Large intestine (tissue), 3 donors: Measurements from ENCODE around the gene AATK. TPM values are rescaled to one million over a fixed set of nuclear protein-coding genes. Genes with fewer than 3 reads are reported as not detected.
A peak's percentile ranks its signal among the peaks of the same experiment; 100 is the strongest.

Source experiments
- DNase-seq, 2 donors: peaks; one replicate each; pipeline versions ENCODE4 v3.0.0 to v3.0.0-alpha.2; 2013
- H3K27ac ChIP-seq: one replicate; pipeline ENCODE4 v1.5.1; 2013; ENCODE audit warnings: low read length
- H3K27me3 ChIP-seq: 2 replicates; pipeline ENCODE4 v1.6.1; 2013; ENCODE audit warnings: low read length; ENCODE audit not compliant: control insufficient read depth, insufficient read depth
- H3K36me3 ChIP-seq: 2 replicates; pipeline ENCODE4 v1.6.1; 2013; ENCODE audit warnings: low read length; ENCODE audit not compliant: control insufficient read depth, insufficient read depth
- H3K4me1 ChIP-seq: one replicate; pipeline ENCODE4 v1.6.1; 2013; ENCODE audit warnings: low read length; ENCODE audit not compliant: control insufficient read depth, insufficient read depth
- H3K4me3 ChIP-seq: one replicate; pipeline ENCODE4 v1.5.1; 2013; ENCODE audit warnings: low read length
- H3K9me3 ChIP-seq: one replicate; pipeline ENCODE4 v1.6.1; 2013; ENCODE audit warnings: mild to moderate bottlenecking, low read depth, low read length, moderate library complexity; ENCODE audit not compliant: control insufficient read depth
- WGBS: methylation state at CpG from one replicate; pipeline ENCODE4 v1.1.5; 2013; ENCODE audit warnings: low lambda C conversion rate; ENCODE audit not compliant: insufficient coverage; 5-methylcytosine and 5-hydroxymethylcytosine counted together
- polyA plus RNA-seq: library from polyadenylated mRNA; unstranded; fragments of 120-200 nt; gene quantifications from one replicate; pipeline ENCODE4 v1.2.1, GENCODE V29; 2013

AATK gene
- polyA plus RNA-seq, 1 donor: 81.2 TPM

- Histone ChIP-seq H3K4me3 (no peak overlapping the region), H3K4me1 (peaks cover 18% of the 10 kb centered on the region), H3K27me3 (peaks cover 4% of the 10 kb centered on the region), H3K36me3 (no peaks in the 10 kb centered on the region), H3K9me3 (peaks cover 4% of the 10 kb centered on the region), H3K27ac (no peak overlapping the region)
- WGBS: no CpG with 5 or more reads among the region's 10 CpGs
- no peak for DNase-seq
Measured at GRCh38 chr17:81183316-81183715, 17.3 kb upstream of the AATK start.

- H3K27ac ChIP-seq: no peak overlapping the region
- H3K27me3 ChIP-seq: peaks cover 4% of the 10 kb centered on the region
- DNase-seq: no peak
- no CpG with 5 or more reads among the region's 5 CpGs for WGBS
- H3K4me1 ChIP-seq: peaks cover 20% of the 10 kb centered on the region
- no peak overlapping the region for H3K4me3 ChIP-seq
- peaks cover 4% of the 10 kb centered on the region for H3K9me3 ChIP-seq
- no peaks in the 10 kb centered on the region for H3K36me3 ChIP-seq
Measured at GRCh38 chr17:81182596-81182995, 16.6 kb upstream of the AATK start.

GRCh38 chr17:81181811-81182185 lies 15.8 kb upstream of the AATK start:
- Histone ChIP-seq H3K9me3 (peaks cover 4% of the 10 kb centered on the region), H3K27ac (no peak overlapping the region), H3K4me1 (peaks cover 20% of the 10 kb centered on the region), H3K36me3 (no peaks in the 10 kb centered on the region), H3K27me3 (peaks cover 4% of the 10 kb centered on the region), H3K4me3 (no peak overlapping the region)
- WGBS: no CpG with 5 or more reads among the region's 19 CpGs
- no peak for DNase-seq

- no CpG with 5 or more reads among the region's 49 CpGs for WGBS
- Histone ChIP-seq H3K4me3 (no peak overlapping the region), H3K9me3 (peaks cover 8% of the 10 kb centered on the region), H3K36me3 (no peaks in the 10 kb centered on the region), H3K4me1 (peaks cover 20% of the 10 kb centered on the region), H3K27me3 (peaks cover 4% of the 10 kb centered on the region), H3K27ac (no peak overlapping the region)
- DNase-seq: no peak
Measured at GRCh38 chr17:81180836-81181810, 15.1 kb upstream of the AATK start.

GRCh38 chr17:81179861-81180260 lies 13.8 kb upstream of the AATK start:
- DNase-seq: no peak

GRCh38 chr17:81179220-81179619 lies 13.2 kb upstream of the AATK start:
- Histone ChIP-seq H3K27me3 (no peaks in the 10 kb centered on the region), H3K9me3 (peaks cover 16% of the 10 kb centered on the region), H3K36me3 (no peaks in the 10 kb centered on the region), H3K27ac (no peak overlapping the region), H3K4me1 (peaks cover 16% of the 10 kb centered on the region), H3K4me3 (no peak overlapping the region)
- DNase-seq: peak in 1 of 2 donors; percentile 38
- WGBS: no CpG with 5 or more reads among the region's 9 CpGs

More at GRCh38 chr17:81179861-81180260, 13.8 kb upstream of the AATK start:
- H3K36me3 ChIP-seq: no peaks in the 10 kb centered on the region
- H3K4me1 ChIP-seq: peaks cover 16% of the 10 kb centered on the region
- H3K27ac ChIP-seq: no peak overlapping the region
- H3K9me3 ChIP-seq: peaks cover 10% of the 10 kb centered on the region
- no CpG with 5 or more reads among the region's 12 CpGs for WGBS
- H3K4me3 ChIP-seq: no peak overlapping the region
- H3K27me3 ChIP-seq: peaks cover 4% of the 10 kb centered on the region

GRCh38 chr17:81178136-81179091 lies 12.4 kb upstream of the AATK start:
- peaks cover 16% of the 10 kb centered on the region for H3K4me1 ChIP-seq
- no peak overlapping the region for H3K27ac ChIP-seq
- H3K4me3 ChIP-seq: no peak overlapping the region
- H3K9me3 ChIP-seq: peaks cover 24% of the 10 kb centered on the region
- H3K27me3 ChIP-seq: no peaks in the 10 kb centered on the region
- H3K36me3 ChIP-seq: no peaks in the 10 kb centered on the region
- DNase-seq: peak in 1 of 2 donors; percentile 26
- no CpG with 5 or more reads among the region's 25 CpGs for WGBS

- Histone ChIP-seq H3K27me3 (no peaks in the 10 kb centered on the region), H3K4me3 (no peak overlapping the region), H3K9me3 (peaks cover 27% of the 10 kb centered on the region), H3K36me3 (no peaks in the 10 kb centered on the region), H3K27ac (no peak overlapping the region), H3K4me1 (peaks cover 21% of the 10 kb centered on the region)
- WGBS: no CpG with 5 or more reads among the region's 7 CpGs
- no peak for DNase-seq
Measured at GRCh38 chr17:81176666-81177065, 10.6 kb upstream of the AATK start.

GRCh38 chr17:81173762-81174155 lies 7.7 kb upstream of the AATK start:
- WGBS: 100% methylated on average over 1 of the region's 1 CpG
- Histone ChIP-seq H3K27me3 (no peaks in the 10 kb centered on the region), H3K4me1 (peaks cover 16% of the 10 kb centered on the region), H3K9me3 (peaks cover 28% of the 10 kb centered on the region), H3K27ac (no peak overlapping the region), H3K4me3 (no peak overlapping the region), H3K36me3 (no peaks in the 10 kb centered on the region)
- DNase-seq: no peak

GRCh38 chr17:81173052-81173761 lies 7.2 kb upstream of the AATK start:
- no peak for DNase-seq
- WGBS: no CpG with 5 or more reads among the region's 11 CpGs
- H3K36me3 ChIP-seq: no peaks in the 10 kb centered on the region
- no peak overlapping the region for H3K4me3 ChIP-seq
- no peaks in the 10 kb centered on the region for H3K27me3 ChIP-seq
- H3K27ac ChIP-seq: no peak overlapping the region
- H3K9me3 ChIP-seq: peaks cover 28% of the 10 kb centered on the region
- H3K4me1 ChIP-seq: peaks cover 11% of the 10 kb centered on the region
